GM19324 (cell line): Measurements from ENCODE around the gene HNRNPM.

Source experiments
- ATAC-seq: cut with Tn5 transposase; IDR thresholded peaks from one replicate; pipeline ENCODE4 v1.9.1; 2021; ENCODE audit warnings: mild to moderate bottlenecking, moderate library complexity; ENCODE audit not compliant: unreplicated experiment, low FRiP score

HNRNPM gene

GRCh38 chr19:8459095-8459494 lies 14.3 kb downstream of the HNRNPM start:
- ATAC-seq, result no peak

DNA sequence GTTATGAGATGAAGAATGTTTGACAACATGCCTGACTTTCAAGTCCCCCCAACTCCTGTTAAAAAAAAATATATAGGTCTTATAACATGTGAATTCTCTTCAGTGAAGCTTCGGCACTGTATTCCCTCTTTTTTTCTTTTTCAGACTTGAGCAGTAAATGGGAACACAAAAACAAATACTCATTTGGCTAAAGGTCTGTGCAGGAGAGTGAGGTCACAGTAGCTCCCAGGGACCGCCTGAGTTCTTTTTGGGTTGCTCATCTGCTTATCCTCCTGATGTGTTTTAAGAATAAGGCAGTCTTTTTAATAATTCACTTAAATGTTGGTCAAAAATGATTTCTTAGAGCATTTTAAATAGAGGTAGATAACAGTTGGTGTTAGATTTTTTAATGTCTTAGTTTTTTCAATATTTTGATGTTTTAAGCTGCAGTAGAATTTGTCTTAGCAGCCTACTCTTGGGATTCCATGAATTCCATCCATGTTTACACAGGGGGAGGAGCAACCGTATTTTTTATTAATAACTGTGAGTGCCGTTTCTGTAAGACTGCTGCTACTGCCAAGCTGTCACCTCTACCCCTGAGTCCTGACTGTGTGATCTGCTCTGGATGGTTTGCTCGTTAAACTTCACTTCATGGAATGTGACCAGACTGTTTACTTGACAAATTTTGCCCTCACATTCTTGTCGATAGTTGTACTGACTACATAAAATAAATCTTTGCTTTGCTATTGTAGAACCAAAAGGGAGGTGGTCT lies 14.9 kb downstream of the HNRNPM start:
- ATAC-seq, result no peak

DNA sequence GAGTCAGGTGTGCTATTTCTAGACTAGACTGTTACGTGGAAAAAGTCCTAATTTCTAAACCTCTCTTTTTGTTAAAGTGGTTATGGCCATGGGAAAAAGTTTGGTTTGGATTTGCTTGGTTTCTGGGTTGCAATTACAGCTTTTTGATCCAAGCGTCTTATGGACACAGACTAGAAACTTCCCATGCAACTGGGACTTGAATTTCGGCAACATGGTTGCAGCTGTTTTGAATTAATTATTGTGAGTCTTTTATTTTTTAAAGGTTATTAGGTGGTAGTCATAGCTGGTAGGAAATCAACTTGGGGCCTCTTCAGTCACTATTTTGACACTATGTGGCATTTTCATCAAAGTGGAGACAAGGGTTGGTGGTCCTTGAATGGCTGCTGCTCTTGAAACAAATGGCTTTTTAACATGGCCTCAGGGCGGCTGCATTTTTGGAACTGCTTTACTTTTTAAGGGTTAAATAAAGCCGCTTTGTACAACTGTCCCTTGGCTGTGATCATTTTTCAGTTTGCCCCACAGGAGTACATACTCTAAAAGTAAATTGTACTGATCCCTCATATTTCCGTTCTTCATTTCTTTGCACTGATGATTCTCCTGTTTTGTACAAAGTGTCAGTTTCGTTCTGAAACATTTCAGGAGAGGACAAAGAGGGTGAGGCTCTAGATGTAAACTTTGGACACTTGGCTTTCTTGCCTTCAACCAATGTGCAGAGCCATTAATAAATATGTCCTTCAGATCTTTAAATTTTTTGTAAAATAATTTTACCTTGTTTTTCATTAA lies 15.9 kb downstream of the HNRNPM start:
- no peak for ATAC-seq

- no peak for ATAC-seq
Observed at GRCh38 chr19:8461376-8461775, 16.6 kb downstream of the HNRNPM start.

DNA sequence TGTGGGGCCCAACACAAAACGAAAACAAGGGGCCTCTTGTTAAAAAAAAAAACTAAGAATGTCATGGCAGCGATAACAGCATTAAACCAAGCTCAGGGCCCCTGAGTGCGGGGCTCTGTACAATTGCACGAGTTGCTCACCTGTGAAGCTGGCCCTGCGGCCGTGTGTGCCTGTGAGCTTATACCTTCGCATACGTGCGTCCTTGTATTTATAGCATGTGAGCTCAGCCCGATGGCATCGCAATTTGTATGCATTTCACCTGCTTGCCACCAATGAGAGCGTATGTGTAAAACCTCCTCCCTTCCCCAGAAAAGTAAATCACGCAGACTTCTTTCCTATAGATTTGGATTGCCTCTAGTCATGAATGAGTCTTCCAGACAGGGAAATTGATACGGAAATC lies 17.1 kb downstream of the HNRNPM start:
- ATAC-seq, result no peak

GRCh38 chr19:8462571-8462970 lies 17.8 kb downstream of the HNRNPM start:
- no peak for ATAC-seq

GRCh38 chr19:8463365-8463764 lies 18.6 kb downstream of the HNRNPM start:
- ATAC-seq, result no peak

DNA sequence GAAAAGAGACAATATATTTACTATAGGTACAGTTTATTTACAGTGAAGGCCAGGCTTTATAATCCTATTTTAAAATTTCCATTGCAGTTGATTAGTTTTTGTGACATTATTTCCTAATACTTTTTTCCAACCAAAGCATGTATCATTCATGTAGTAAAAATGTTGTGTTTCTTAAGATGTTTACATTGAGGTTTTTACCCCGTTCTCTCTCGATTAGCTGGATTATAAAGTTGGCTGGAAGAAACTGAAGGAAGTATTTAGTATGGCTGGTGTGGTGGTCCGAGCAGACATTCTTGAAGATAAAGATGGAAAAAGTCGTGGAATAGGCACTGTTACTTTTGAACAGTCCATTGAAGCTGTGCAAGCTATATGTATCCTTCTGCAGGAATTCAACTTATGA lies 21.2 kb downstream of the HNRNPM start:
- ATAC-seq, result no peak

GRCh38 chr19:8468124-8468523 lies 23.3 kb downstream of the HNRNPM start:
- no peak for ATAC-seq

GRCh38 chr19:8468761-8469373 lies 24.1 kb downstream of the HNRNPM start:
- ATAC-seq, result no peak

DNA sequence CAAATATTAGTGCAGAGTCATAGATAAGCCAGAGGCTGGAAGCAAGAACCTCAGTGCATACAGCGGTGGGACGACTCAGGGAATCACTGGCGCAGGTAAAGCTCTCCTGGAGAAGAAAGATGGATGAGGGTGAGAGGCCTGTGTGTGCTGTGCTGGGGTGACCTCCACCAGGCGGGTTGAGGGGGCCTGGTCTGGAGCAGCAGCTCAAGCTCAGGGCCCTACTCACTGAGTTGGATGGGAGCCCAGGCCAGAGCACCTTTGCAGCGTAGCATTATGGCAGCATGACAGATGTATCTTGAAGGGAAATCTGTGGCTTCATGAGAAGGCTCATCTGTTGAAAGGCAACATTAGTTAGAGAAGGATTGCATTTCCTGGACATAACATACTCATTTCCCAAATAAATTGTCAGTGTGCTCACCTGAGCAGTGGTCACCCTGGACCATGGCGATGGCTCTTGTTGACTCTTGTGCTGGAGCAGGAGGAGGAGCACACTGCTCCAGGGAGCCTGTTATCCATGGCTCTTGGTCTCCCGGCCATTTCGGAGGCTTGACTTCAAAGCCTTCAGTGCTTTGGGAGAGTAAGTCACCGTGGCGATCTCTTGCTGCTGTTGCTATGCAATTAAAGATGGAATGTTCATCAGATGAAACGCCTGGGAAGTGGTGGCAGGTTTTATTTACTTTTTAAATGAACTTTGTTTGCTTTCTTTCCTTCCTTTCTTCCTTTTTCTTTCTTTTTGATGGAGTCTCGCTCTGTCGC lies 25.0 kb downstream of the HNRNPM start:
- no peak for ATAC-seq

GRCh38 chr19:8473648-8474476 lies 29.1 kb downstream of the HNRNPM start:
- no peak for ATAC-seq

DNA sequence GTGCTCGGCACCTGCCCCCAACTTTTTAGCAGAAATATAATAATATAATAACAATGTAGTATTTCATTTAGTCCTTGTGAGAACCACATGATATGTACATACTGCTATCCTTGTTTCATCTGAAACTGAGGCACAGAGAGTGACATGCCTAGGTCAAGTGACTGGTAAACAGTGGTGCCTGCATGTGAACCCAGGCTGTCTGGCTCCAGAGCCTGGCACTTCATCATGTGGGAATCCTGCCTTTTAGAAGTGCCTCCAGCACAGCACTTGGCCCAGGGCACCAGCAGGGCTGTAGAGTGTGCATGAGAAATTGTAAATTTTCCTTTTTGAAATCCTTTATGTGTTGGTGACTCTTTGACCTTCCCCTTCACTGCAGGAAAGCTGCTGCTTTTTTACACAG lies 30.2 kb downstream of the HNRNPM start:
- no peak for ATAC-seq

GRCh38 chr19:8476524-8476923 lies 31.7 kb downstream of the HNRNPM start:
- no peak for ATAC-seq

GRCh38 chr19:8477889-8478288 lies 33.1 kb downstream of the HNRNPM start:
- ATAC-seq, result no peak

DNA sequence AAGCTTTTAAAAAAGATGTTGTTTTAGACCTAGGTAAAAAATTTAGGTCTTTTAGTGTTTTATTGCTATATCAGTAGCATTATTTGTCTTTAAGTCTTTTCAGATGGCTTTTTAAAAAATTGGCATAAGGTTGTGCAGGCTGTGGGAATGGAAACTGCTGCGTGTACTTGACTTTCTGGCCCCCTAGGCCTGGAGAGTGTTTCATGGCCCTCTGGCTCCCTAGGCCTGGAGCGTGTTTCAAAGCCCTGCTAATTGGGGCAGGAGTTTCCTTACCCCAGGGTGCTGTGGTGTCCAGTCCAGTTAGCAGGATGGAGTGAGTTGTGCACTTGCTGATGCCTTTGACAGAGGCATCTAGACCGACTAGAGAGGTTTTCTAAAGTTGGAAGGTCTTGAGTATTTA lies 33.8 kb downstream of the HNRNPM start:
- no peak for ATAC-seq

GRCh38 chr19:8481201-8481600 lies 36.4 kb downstream of the HNRNPM start:
- no peak for ATAC-seq

DNA sequence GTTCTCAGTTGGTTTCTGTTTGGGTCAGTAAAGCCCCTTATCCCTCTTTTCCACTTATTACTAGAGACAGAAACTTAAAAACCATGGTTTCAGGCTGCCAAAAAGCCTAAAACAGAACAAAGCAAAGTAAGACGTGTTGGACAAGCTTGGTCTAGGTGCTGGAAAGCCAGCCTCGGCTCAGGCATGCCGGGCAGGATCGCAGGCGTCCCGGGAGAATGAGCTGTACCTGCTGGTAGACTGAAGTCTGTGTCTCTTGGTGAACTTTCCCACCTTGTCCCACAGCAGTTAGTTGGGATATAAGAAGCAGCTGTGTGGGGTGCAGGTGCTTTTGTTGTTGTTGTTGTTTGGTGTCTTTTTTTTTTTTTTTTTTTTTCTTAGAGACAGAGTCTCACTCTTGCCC lies 36.8 kb downstream of the HNRNPM start:
- ATAC-seq, result no peak

GRCh38 chr19:8482696-8483095 lies 37.9 kb downstream of the HNRNPM start:
- ATAC-seq, result no peak

GRCh38 chr19:8483165-8483564 lies 38.4 kb downstream of the HNRNPM start:
- ATAC-seq, result no peak
